Activated gamma-delta T cell treated with anti-CD3 and anti-CD28 coated beads, Interleukin-2, amount 50 U/mL, for 16 hours (primary cell): ENCODE measurements around the gene SLC19A1.

Source experiments
- DNase-seq: peaks from one replicate; pipeline ENCODE4 v3.0.0-alpha.2; 2020; ENCODE audit warnings: low read depth

SLC19A1 gene

DNA sequence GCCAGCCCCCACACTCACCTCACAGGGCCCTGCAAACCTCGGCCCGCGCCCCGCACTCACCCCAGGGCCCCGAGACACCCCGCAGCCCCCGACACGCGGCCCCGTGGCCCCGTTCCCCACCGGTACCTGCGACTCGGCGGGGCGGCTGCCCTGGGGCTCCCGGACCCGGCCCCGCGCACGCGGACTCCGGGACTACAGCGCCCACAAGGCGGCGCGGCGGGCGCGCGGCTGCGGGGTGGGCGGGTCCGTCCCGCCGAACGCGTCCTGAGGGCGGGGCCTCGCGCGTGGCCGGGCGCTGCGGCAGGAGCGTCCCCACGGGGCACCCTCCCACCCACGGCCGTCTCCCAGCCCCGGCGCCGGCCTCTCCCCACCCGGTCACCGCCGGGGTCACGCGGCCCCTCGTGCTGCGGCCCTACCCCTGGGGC is at the start of gene SLC19A1:
SLC19A1 (minus strand) TSS at position 199 of the 425 bp plus-strand sequence. CDS start 4,481 bp downstream, outside the sequence.
- DNase-seq = peak; percentile 48

DNA sequence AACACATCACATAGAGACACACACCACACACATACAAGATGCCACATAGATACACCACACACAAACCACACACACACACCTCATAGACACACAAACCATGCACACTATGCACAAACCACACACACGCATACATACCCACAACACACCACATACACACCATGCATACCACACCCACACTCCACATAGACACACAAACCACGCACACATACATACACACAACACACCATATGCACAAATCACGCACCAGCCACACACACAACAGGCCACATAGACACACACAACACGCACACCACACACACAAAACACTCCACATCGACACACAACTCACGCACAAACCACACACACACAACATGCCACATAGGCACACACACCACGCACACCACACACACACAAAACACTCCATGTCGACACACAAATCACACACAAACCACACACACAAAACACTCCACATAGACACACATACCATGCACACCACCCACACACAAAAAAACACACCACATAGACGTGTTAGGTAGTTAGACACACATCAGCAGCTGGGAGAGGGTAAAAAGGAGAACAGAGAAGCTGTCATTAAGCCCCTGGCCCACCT is 49.5 kb upstream of the SLC19A1 start:
- no peak for DNase-seq

DNA sequence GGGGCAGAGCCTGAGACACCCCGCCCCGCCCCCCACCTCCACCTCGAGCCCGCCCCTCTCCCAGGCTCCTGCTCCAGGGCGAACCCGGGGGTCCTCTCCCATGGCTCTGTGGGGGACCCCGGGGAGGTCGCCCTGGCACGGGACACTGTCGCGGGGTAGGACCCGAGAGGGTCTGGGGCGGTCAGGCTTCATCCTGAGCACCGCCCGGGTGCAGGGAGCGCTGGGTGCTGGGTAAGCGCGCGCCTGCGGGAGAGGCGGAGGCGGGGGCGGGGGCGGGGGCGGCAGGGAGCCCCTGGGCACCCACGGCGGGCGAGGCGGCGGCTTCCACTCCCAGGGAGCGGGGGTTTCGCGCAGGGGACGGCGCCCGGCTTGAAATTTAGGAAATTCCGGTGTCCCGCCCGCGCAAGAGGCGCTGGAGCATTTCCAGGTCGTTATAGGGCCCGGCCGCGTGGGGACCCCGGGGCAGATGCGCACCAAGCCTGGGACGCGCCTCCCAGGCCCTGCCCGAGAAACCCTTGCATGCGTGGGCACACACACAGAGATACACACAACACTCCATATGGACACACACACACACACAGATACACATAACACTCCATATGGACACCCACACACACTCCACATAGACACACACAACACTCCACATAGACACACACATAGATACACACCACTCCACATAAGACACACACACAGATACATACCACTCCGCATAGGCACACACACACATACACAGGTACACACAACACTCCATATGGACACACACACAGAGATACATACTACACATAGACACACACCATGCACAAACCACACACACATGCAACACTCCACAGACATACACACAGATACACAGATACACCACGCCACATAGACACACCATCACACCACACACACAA is 48.7 kb upstream of the SLC19A1 start:
- peak; percentile 29 for DNase-seq

DNA sequence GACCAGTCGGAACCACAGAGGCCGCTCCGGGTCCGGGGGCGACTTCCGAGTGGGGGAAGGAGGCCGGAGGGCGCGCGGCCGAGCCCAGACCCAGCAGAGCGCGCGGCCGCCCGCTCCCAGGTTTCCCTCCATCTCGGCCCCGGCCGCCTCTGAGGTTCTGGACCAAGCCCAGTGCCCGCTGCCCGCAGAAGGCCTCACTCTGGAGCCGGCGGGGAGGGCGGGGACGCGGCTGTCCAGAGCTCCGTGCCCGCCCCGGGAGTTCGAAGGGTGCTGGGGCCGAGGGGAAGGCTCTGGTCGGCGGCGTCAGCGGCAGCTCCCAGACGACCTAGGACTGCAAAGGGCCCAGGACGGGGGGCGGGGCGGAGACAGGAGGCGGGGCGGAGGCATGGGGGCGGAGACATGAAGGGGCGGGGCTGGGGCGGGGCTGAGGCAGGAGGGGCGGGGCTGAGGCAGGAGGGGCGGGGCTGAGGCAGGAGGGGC is 48.0 kb upstream of the SLC19A1 start:
- DNase-seq = peak; percentile 47

DNA sequence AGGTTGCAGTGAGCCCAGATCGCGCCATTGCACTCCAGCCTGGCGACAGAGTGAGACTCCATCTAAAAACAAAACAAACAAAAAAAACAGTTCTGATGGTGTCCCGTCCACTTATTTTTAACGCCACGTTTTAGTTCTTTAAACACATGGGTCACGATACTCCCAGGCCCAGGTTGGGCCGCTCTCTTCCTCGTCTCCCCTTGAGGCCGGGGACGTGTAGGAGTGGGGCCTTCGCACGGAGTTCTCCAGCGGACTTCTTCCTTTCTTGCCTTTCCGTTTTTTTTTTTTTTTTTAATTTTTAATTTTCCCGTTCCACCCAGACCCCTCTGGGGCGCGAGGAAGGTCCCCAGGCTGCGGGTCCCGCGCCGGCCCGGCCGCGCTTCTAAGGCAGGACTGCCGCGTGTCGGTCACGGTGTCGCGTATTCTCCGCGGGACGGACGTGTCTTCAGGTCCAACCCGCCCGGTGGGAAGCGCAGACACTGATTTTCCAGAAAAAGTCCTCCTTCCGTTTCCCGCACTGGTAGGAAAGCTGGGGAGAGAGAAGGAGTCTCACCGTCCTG is 47.5 kb upstream of the SLC19A1 start:
- DNase-seq = no peak

DNA sequence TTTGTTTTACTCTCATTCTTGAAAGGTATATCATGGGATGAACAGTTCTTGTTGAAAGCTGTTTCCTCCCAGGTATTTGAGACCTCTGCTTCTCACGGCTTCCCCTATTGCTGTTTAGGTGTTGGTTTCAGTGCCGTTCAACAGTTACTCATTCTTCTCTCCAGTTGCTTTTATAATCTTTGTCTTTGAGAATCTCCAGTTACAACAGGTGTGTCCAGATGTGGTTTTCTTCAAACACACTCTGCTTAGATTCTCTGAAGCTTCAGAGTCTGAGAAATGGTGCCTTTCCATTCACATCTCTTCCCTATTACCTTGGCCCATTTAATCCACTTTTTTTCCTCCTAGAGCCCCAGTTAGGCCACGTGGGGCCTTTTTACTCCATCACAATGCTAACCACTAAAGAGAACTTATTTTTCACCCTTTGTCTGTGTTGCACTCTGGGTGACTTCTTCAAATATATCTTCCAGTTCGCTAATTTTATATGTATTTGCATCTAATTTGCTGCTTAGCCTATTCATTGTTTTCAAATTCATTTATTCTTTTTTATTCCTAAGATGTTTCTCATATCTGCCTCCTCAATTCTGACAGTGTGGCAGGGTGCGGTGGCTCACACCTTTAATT is 46.7 kb upstream of the SLC19A1 start:
- DNase-seq = no peak

DNA sequence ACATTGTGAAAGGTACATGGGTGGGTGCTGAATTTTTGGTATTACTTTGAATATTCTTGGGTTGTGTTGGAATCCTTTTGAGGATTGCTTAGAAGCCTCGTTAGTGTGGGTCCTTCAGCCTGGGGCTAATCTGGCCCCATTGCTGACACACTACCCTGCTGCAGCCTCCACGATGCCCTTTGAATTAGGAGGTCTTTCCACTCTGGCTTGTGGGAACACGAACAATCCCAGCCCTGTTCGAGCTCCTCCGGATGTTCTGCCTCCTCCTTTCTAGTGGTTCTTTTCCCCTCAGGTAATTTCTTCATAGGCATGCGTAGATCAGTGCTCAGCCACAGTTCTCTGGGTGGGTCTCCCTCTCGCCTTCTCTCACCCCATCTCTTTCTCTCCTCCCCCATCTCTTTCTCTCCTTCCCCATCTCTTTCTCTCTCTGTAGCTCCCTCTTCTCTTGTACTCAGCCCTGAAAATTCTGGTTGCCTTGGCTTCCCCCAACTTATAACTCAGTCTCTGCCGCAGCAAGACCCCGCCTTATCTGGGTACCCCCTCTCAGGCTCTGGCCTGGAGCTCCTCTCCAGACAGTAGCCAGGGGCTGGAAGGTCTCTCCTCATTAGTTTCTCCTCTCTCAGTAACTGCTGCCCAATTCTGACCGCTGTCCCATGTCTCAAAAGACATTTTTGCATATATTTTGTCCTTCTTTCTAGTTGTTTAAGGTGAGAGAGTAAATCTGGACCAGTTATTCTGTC is 46.0 kb upstream of the SLC19A1 start:
- DNase-seq = no peak

DNA sequence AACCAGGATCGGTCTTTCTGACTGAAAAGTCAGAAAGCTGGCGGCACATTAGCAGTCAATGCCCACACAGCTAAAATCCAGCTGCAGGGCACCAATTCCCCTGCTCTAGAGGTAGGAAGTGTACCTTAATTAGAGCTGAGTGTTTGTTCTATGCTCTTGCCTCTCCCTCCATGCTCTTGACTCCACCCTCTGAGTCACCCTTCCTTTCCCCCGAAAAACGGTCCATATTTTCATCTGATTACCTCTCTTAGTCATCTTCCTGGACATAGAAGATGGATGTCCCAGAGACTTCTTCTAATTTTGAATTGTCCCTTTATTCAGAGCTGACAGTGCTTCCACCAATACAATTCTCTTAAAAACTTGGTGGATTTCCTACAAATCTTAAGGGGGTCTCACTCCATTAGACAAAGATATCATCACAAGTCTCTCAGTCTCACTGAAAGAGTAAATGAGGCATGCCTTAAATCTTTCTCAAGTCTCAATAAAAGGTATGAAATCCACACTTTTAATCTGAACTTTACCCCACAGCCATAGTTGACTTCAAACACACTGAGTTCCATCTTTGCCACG is 44.1 kb upstream of the SLC19A1 start:
- DNase-seq = no peak

DNA sequence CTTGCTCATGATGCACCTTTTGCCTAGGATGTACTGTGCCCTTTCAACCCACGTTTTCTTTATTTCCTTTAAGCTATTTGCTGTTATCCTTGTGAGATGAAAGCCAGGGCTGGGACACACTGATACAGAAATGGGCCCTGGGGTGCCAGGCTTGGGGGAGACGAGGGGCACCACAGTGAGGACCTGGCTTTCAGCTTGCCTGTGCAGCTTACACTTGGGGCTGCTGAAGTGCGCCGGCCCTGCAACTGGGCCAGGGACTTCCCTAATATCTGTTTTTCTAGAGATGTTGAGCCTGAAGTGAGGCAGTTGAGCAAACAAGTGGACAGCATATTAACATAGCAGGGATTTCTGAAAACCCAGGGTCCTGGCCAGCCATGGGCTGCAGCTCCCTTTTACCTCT is 42.5 kb upstream of the SLC19A1 start:
- DNase-seq = no peak

DNA sequence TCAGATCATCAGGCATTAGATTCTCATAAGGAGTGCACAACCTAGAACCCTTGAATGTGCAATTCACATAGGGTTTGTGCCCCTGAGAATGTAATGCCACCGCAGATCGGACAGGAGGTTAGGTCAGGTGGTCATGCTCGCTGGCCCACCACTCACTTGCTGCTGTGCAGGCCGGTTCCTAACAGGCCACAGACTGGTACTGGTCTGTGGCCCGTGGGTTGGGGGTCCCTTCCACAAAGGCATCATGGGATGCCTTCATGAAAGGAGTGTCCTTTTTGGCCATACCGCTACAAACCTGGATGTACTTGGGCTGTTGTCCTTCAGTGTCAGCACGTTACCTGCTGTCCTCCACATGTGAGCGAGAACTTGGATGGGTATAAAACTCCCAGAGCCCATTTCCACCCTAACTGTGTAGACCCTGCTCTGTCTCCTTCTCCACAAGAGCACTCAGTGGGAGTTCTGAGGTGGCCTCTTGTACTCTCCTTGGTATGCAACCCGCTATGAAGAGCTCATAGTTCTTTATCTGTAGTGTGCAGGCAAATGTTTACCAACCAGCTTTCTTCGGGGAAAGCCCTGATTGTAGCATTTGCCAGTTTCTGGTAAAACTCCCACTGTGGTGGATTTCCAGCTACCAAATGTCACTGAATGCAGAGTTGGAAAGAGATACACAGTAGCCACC is 41.7 kb upstream of the SLC19A1 start:
- no peak for DNase-seq

DNA sequence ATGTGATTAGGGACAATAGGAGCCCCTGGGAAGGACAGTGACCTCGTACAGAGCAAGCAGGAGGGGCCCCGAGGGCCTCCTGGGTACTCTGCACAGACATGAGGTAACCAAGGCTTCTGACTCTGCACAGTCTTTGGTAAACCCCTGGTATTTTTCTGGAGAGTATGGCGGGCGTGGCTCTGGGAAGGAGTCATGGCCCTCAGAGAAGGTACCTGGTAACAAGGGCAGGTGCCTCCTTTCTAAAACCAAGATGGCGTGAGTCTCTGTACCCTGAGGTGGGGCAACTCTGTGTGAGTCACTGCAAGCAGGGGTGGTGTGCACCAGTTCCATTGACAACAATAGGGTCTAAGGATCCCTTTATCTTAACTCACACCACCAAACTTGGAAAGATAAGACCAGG is 39.9 kb upstream of the SLC19A1 start:
- DNase-seq = no peak

DNA sequence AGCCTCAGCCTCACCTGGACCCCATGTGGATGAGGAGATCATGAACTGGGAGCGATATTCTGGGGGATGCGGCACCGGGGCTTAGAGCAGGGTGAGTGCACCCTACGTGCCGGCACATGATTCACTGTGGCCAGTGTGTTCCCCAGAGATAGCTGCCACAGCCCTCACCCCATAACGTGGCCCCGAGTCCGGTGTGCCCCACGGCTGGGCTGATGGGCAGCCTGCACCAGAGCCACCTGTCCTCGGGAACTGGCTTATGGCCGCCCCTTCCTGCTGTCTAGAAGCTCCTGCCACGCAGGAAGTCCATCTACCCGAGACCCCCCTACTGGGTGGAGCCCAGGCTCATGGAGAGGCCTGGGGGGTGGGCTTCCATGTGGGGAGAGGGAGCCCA is 39.1 kb upstream of the SLC19A1 start:
- no peak for DNase-seq

DNA sequence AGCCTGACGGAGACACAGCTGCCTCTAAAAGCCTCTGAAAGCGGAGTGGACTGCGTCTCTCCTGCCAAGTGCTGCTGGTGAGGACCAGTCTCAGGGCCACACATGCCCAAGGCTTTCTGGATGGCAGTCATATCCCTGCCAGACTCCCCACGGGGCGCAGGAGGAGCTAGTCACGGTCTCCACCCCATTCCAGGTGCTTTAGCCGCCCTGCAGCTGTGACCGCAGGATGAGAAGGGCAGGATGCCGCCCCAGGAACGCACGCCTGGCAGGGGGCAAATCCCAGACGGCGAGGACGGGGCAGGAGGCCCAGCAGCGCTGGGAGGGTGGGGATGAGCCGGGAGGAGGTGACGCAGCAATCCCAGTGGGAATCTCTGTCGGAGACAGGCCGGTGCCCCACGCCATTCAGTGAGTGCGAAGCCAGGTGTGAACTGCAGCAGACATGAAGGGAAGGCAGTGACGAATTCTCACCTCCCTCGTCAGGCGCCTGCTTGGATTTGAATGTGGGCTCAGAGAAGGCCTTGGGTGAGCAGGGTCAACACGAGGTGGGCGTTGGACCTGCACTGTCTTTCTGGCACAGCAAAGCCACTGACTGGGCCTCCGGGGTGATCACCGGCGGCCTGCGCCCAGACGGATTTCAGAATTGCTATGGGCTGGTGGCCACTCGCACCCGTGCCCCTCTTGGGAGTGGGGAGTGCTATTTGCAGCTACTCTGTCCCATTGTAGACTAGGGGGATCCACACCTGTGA is 38.5 kb upstream of the SLC19A1 start:
- DNase-seq = no peak

DNA sequence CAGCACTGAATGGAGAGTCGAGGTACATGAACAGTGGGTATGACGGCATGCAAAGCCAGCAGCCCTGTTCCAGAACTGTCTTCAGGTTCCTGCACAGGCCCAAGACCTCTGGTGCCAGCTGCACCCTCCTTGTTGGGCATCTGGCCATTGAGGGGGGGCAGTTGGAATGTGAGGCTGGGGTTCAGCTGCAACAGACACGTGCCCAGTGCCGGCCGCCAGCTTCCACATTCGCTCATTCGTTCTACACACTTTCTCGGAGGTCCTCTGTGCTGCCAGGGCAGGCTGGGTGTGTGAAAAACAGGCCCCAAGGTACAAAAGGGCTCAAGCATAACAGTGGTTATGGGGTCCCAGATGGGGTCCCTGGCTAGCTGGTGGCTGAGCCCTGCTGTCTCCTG is 37.9 kb upstream of the SLC19A1 start:
- no peak for DNase-seq

DNA sequence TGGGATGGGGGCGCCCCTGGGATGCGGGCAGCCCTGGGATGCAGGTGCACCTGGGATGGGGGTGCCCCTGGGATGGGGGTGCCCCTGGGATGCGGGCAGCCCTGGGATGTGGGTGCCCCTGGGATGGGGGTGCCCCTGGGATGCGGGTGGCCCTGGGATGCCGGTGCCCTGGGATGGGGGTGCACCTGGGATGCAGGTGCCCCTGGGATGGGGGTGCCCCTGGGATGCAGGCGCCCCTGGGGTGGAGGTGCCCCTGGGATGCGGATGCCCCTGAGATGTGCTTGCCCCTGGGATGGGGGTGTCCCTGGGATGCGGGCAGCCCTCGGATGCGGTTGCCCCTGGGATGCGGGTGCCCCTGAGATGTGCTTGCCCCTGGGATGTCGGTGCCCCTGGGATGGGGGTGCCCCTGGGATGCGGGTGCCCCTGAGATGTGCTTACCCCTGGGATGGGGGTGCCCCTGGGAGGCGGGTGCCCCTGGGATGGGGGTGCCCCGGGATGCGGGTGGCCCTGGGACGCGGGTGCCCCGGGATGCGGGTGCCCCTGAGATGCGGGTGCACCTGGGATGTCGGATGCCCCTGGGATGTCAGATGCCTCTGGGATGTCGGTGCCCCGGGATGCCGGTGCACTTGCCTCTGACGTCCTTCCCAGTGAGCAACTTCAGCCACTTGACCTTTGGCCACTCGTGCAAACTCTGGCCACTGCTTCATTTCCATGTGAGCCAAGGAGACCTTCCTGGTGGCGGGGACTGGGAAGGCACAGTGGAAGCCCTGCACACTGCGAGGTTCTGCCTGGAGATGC is 37.3 kb upstream of the SLC19A1 start:
- no peak for DNase-seq

DNA sequence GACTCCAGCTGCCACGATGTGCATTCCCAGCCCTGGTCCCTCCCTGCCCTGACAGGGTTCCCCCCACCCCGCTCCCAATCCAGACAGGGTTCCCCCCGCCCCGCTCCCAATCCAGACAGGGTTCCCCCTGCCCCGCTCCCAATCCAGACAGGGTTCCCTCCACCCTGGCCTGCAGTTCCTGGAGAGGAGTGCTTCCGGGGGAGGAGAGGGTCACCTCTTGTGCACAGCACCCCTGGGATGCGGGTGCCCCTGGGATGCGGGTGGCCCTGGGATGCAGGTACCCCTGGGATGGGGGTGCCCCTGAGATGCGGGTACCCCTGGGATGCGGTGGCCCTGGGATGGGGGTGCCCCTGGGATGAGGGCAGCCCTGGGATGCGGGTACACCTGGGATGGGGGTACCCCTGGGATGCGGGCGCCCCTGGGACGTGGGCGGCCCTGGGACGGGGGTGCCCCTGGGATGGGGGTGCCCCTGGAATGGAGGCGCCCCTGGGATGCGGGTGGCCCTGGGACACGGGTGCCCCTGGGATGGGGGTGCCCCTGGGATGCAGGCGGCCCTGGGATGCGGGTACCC is 36.7 kb upstream of the SLC19A1 start:
- no peak for DNase-seq

DNA sequence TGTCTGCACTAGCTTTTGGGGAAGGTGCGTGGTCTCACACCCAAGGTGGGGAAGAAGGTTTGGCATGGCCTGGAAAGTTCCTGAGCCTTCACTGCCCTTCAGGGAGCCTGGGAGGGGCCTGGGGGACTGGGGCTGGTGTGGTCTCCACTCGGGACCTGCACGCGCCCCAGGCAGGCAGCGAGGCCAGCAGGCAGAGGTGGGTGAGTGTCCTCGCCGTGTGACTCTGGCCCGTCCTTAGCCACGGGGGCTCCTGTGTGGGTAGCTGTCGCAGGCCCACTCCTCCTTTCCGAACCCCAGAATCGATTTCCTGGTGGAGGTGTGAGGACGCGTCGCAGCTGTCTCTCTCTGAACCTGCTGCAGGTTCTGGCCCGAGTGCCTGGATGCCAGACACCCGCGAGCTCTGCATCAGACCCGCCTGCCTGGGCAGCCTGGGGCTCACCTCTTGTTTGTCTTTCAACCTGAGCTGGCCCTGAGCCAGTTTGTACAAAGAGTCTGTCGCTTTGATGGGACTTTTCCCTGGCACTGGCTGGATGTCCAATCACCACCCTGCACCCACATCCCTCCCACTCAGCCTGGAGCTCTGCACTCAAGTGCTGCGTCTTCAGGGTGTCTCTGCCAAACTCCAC is 36.0 kb upstream of the SLC19A1 start:
- DNase-seq = no peak

DNA sequence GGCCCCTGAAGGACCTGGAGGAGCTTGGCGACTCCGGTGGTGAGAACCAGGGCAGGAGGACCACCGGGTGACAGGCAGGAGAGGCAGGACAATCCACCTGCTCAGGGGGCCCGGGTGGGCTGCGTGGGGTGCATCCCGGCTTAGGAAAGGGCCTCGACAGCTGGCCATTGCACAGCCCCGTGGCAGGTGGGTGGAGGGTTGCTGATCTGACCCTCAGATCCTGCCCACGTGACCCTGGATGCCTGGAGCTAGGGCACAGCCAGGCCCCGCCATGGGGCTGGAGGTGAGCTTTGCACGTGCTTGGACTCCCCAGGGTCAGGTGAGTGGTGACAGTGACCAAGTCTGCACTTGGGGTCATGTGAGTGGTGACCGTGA is 35.5 kb upstream of the SLC19A1 start:
- no peak for DNase-seq
